Calu3 (cell line): ENCODE measurements around the gene PTPRN2. TPM values are rescaled to one million over a fixed set of nuclear protein-coding genes. Genes with fewer than 3 reads are reported as not detected.

Source experiments
- BruUV-seq: library from RNA; stranded (reverse); fragments of 400-500 nt; replicated peaks from 2 replicates; lab custom pipeline; 2021; lab: Mats Ljungman, UMichigan
- CTCF ChIA-PET: fragments of 300-600 bp; sonication (Branson Sonifier 250); formaldehyde crosslinking; loops from one replicate; lab custom pipeline; 2022; ENCODE audit warnings: antibody characterized with exemption; lab: Charles Lee
- DNase-seq: peaks from one replicate; pipeline ENCODE4 v3.0.0; 2022
- H3K27ac Mint-ChIP-seq: one replicate; pipeline ENCODE4 v1.8.0; 2022; ENCODE audit warnings: mixed read lengths; ENCODE audit not compliant: unreplicated experiment
- H3K27me3 Mint-ChIP-seq: one replicate; pipeline ENCODE4 v1.8.0; 2022; ENCODE audit warnings: mixed read lengths; ENCODE audit not compliant: unreplicated experiment
- H3K36me3 Mint-ChIP-seq: one replicate; pipeline ENCODE4 v1.8.0; 2022; ENCODE audit warnings: mild to moderate bottlenecking, moderate library complexity, mixed read lengths; ENCODE audit not compliant: insufficient read depth, unreplicated experiment
- H3K4me1 Mint-ChIP-seq: one replicate; pipeline ENCODE4 v1.8.0; 2022; ENCODE audit warnings: mild to moderate bottlenecking, low read depth, mixed read lengths; ENCODE audit not compliant: unreplicated experiment
- H3K4me3 Mint-ChIP-seq: one replicate; pipeline ENCODE4 v1.8.0; 2022; ENCODE audit warnings: mild to moderate bottlenecking, low read depth, moderate library complexity, mixed read lengths; ENCODE audit not compliant: unreplicated experiment
- H3K9me3 Mint-ChIP-seq: one replicate; pipeline ENCODE4 v1.8.0; 2022; ENCODE audit warnings: low read depth, mixed read lengths; ENCODE audit not compliant: unreplicated experiment
- intact Hi-C: fragments of 100-400 bp; cut with micrococcal nuclease; formaldehyde crosslinking; loops from one replicate; pipeline ENCODE4 v1.10.0; 2022; ENCODE audit not compliant: unreplicated experiment
- total RNA-seq: library from RNA; stranded (reverse); gene quantifications from 2 replicates; pipeline ENCODE4 v1.2.3, GENCODE V29; 2022
- TF ChIP-seq, protein P1 (sequence below): fragments of 200-600 bp; IDR thresholded peaks from one replicate; pipeline ENCODE4 v1.8.0; 2022; ENCODE audit warnings: antibody characterized with exemption; ENCODE audit not compliant: unreplicated experiment

The PTPRN2 gene
- total RNA-seq, 1 experiment from 2014 or later = 2.0 TPM

DNA sequence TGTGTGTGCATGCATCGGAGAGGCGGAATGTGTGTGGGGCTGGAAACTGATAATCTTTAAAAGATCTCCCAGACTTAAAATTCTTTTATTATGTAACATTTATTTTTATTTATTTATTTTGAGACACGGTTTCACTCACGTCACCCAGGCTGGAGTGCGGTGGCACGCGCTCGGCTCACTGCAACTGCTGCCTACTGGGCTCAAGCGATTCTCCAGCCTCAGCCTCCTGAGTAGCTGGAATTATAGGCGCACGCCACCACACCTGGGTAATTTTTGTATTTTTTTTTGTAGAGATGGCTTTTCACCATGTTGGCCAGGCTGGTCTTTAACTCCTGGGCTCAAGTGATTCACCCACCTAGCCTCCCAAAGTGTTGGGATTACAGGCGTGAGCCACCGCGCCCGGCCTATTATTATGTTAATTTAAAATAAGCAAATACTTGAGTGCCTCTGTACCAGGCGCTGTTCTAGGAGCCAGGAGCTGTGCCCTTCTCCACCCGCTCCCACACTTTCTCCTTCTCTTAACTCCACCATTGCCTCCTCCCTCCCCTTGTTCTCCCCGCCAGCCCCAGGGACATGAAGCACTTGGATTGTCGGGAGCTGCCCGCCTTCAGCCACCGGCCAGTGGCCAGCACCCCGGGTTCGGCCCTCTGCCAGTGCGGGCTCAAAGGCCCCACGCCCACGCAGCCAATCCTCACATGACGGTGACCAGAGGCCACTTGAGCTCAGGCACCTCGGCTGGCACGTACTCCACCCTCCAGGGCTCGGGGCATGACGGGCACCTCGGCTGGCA lies 1087.3 kb downstream of the PTPRN2 start:
- BruUV-seq = no TSS peak
- H3K27me3 Mint-ChIP-seq = peaks cover 29% of the 10 kb centered on the region
- no peak for DNase-seq
- no peak overlapping the region for H3K4me3 Mint-ChIP-seq
- TF ChIP-seq, protein P1, sequence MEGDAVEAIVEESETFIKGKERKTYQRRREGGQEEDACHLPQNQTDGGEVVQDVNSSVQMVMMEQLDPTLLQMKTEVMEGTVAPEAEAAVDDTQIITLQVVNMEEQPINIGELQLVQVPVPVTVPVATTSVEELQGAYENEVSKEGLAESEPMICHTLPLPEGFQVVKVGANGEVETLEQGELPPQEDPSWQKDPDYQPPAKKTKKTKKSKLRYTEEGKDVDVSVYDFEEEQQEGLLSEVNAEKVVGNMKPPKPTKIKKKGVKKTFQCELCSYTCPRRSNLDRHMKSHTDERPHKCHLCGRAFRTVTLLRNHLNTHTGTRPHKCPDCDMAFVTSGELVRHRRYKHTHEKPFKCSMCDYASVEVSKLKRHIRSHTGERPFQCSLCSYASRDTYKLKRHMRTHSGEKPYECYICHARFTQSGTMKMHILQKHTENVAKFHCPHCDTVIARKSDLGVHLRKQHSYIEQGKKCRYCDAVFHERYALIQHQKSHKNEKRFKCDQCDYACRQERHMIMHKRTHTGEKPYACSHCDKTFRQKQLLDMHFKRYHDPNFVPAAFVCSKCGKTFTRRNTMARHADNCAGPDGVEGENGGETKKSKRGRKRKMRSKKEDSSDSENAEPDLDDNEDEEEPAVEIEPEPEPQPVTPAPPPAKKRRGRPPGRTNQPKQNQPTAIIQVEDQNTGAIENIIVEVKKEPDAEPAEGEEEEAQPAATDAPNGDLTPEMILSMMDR = no peak
- intact Hi-C loops = no loop called here
- no peaks in the 10 kb centered on the region for H3K4me1 Mint-ChIP-seq
- CTCF ChIA-PET = no interaction called here
- H3K27ac Mint-ChIP-seq = no peak overlapping the region
- no peaks in the 10 kb centered on the region for H3K36me3 Mint-ChIP-seq
- no peaks in the 10 kb centered on the region for H3K9me3 Mint-ChIP-seq

DNA sequence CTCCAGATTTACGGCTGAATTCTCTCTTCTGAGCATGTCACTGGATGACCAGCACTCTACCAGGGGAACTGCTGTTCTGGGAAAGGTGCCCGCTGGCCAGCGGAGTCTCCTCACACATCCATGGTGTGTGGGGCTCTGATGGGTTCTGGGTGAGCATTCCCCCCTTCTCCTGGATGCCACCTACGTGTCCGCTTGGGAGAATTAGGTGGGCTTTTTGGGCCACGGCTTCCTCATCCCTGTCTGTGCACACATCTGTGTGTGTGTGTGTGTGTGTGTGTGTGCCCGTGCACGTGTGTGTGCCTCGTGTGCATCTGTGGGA lies 1087.8 kb downstream of the PTPRN2 start:
- BruUV-seq = no TSS peak
- CTCF ChIA-PET = interaction anchor here (0.7 kb wide), 1 partner anchor 43 kb away, joined by 3 read pairs; no protein-coding TSS in a partner anchor
- no peak overlapping the region for H3K4me3 Mint-ChIP-seq
- DNase-seq = no peak
- intact Hi-C loops = no loop called here
- no peak overlapping the region for H3K27ac Mint-ChIP-seq
- no peaks in the 10 kb centered on the region for H3K9me3 Mint-ChIP-seq
- H3K4me1 Mint-ChIP-seq = no peaks in the 10 kb centered on the region
- no peaks in the 10 kb centered on the region for H3K36me3 Mint-ChIP-seq
- H3K27me3 Mint-ChIP-seq = peaks cover 23% of the 10 kb centered on the region
- TF ChIP-seq, protein P1 = no peak

DNA sequence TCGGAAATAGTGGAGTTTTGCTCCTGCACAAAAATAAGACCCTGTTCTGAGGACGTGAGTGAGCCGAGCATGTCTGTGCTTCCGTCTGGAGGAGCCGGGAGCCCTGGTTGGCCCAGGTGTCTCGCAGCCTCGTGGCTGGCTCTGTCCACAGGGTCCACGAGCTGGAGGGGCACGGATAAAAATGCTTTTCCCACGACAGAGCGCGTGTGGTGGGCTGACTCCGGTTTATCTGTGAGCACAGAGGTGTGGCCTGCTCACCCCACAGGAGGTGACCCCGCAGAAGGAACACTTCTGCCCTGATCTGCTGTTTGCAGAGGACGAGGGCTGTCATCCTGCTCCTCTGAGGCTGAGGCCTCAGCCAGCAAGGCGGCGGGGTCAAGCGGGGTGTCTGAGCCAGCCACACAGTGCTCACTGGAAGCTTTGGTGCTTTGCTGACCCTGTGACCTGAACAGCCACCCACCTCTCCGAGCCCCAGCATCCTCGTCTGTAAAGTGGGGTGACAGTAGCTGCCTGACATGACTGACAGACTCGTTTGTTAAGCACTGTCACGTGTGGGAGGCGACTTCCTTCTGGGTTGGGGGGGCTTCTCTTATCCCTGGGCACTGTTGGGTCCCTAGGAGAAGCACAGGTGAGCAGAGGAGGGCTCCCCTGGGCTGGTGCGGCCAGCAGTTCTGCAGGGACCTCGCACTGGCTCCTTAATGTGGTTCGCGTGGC lies 1088.3 kb downstream of the PTPRN2 start:
- DNase-seq = no peak
- no peaks in the 10 kb centered on the region for H3K9me3 Mint-ChIP-seq
- H3K4me1 Mint-ChIP-seq = no peaks in the 10 kb centered on the region
- no TSS peak for BruUV-seq
- CTCF ChIA-PET = interaction anchor here (0.7 kb wide), 1 partner anchor 42 kb away, joined by 3 read pairs; no protein-coding TSS in a partner anchor
- intact Hi-C loops = no loop called here
- H3K4me3 Mint-ChIP-seq = no peak overlapping the region
- TF ChIP-seq, protein P1 = no peak
- H3K36me3 Mint-ChIP-seq = no peaks in the 10 kb centered on the region
- peaks cover 25% of the 10 kb centered on the region for H3K27me3 Mint-ChIP-seq
- no peak overlapping the region for H3K27ac Mint-ChIP-seq

DNA sequence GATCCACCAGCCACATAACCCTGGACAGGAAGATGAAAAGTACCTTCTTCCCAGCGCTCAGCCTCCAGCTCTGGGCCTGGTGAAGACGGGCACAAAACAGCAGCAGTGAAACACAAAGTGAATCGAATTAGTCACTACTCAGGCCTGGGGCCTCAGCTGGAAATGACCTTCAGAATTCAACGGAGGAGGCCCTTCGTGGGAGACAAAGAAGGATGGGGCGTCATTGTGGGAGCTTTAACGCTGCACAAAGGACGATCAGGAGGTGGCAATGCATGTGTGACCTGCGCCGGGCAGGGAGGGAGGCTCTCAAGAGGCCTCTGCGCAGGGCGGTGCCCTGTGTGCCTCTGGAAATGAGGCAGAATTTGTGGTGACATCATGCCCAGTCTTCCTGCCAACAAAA lies 1089.0 kb downstream of the PTPRN2 start:
- intact Hi-C loops = no loop called here
- no TSS peak for BruUV-seq
- CTCF ChIA-PET = interaction anchor here (0.6 kb wide), 1 partner anchor 265 kb away, joined by 3 read pairs; no protein-coding TSS in a partner anchor
- Mint-ChIP-seq H3K4me1 (no peaks in the 10 kb centered on the region), H3K4me3 (no peak overlapping the region), H3K9me3 (no peaks in the 10 kb centered on the region), H3K36me3 (no peaks in the 10 kb centered on the region), H3K27ac (no peak overlapping the region), H3K27me3 (peaks cover 30% of the 10 kb centered on the region)
- TF ChIP-seq, protein P1 = no peak
- no peak for DNase-seq
